Activated CD4-positive, alpha-beta T cell treated with anti-CD3 and anti-CD28 coated beads, Interleukin-2, Interleukin-6, amounts not matched to agents 100 ng/mL and 50 ng/mL, durations not matched to agents 16 hours and 8 hours (primary cell): ENCODE results near the gene MAP2K5.

Experiments used
- DNase-seq: peaks from one replicate; pipeline ENCODE4 v3.0.0-alpha.2; 2020

MAP2K5 gene

GRCh38 chr15:67809866-67810265 lies 267.4 kb downstream of the MAP2K5 start:
- no peak for DNase-seq

DNA sequence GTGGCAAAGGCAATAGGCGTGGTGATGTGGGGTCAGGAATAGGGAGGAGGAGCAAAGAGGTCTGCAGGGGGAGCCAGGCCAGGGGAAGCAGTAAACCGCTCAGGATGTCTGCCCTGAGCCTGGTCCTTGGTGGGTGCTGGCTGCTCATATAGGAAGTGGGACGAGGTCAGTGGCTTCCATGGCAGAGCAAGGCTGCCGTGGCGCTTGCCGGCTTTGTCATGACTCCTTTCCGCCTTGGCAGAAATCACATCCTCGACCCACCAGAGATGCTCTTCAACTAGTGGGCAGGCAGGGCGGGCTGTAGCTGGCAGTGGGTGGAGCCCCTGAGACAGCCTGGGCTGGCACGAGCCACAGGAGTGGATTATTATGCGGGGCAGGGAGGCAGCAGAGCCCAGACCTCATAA lies 269.7 kb downstream of the MAP2K5 start:
- no peak for DNase-seq

DNA sequence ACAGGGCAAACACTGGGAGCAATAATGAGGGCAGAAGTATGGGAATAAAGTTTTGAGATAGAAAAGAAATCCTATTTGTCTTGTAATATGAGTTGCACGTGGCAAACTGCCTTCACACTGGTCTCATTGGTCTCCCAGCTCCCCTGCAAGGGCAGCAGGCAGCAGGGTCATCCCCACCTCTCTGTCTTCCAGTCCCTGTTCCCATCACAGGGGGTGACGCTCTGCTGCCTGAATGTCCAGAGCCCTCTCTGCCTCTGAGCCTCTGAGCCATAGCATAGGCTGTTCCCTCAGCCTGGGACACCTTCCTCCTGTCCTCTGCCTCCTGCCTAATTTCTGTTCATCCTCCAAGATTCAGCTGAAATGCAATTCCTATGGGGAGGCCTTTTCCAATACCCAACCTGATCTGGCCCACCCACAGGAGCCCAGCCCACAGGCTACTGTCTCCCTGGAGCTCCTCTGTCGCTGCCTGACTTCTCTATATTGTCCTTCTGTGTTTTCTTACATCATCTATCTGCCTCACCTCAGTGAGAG lies 270.7 kb downstream of the MAP2K5 start:
- no peak for DNase-seq

GRCh38 chr15:67815036-67815592 lies 272.6 kb downstream of the MAP2K5 start:
- DNase-seq: no peak

DNA sequence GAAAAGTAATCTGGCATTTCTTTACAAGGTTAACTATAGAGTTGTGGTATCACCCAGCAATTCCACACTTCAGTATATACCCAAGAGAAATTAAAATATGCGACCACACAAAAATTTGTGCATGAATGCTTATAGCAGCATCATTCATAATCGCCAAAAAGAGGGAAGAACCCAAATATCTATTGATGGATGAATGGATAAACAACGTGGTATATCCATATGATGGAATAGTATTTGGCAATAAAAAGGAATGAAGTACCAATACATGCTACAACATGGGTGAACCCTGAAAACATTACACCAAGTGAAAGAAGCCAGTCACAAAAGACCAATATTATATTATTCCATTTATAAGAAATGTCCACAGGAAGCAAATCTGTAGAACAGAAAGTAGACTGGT lies 274.2 kb downstream of the MAP2K5 start:
- DNase-seq: no peak

DNA sequence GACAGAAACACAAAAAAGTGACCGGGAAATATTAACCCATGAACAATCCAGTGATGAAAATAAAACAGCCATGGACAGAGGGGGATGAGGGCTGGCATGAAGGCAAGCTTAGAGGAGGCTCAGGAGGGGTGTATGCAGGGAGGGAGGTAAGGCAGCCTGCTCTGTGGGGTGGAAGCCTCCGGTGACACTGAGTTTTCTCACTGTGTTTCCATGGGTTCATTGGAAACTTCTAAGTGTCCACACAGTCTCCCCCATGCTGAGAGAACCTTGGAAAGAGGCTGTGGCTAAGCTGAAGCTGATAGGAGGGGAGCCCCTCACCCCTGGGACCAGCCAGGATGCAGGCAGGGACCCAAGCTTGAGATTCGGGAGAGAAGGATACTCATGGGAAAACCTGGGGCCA lies 276.0 kb downstream of the MAP2K5 start:
- no peak for DNase-seq

GRCh38 chr15:67819636-67820035 lies 277.1 kb downstream of the MAP2K5 start:
- DNase-seq: no peak

DNA sequence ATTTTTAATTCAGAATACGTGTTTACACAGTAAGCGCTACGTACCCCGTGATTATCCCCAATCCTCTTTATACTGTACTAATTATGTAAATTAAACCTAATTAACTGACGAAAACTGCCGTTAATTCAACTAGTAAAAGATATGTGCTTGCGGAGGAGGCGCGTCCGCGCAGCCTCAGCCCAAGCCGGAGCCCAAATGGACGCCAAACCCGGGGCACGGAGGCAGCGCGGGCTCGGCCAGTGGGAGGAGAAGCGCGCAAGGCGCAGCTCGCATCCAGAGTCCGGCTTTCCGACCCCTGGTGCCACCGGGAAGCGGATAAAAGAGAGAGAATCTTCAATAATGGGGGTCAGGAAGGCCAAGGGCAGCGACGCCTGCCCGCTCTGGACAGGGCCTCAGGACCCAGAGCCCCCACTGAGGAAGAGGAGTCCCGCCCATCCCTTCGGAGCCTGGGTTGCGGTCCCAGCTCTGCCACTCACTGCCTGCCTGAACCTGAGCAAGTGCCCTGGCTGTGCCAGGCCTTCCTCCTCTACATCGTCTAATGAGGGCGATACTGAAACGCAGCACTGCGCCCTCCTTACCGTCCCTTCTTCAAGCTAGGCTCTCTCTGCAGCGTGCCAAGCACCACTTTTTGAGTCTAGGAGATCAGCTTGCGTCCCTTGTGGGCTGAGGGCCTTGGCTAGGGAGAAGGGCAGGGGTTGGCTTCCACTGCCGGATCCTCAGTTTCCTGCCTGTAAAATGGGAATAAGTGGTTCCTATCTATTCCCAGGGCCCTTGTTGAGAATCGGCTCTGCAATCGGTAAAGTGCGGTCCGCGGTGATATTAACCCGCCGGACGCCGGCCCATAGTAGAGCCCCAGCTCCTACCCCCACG lies 277.9 kb downstream of the MAP2K5 start:
- no peak for DNase-seq

DNA sequence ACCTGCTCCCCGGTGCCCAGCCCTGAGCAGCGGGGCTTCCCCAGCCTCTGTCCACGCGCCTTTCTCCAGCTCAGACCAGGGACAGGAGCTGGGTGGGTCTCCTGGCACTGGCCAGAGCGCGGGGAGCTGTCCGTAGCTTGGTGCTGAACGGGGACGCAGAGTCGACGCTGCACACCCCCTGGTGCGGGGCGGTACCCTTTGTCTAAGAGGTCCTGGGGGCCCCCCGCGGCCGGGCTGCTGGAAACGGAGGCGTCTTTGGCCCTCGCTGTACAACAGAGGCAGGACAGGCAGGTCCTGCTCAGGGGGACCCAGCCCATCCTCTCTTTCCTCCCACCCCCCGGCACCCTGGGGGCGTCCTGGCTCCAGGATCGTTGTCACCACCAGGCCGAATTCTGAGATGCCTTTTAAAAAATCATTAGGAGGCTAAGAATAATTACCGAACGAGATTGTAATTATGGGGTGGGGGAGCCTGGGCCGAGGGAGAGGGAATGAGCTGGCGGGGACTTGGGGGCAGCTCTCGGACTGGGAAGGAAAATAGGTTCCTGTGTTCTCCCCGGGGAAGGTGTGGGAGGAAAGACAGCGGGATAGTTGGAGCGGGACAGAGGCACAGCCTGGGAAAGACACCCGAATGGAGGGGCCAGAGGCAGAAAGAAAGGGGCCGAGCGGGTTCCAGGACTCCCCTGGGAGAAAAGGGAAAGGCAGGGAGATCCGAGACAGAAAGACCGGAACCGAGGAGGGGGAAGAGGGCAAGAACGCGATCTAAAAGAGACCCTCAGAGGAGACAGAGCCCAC lies 278.7 kb downstream of the MAP2K5 start:
- no peak for DNase-seq

- DNase-seq: no peak
These were observed 279.4 kb downstream of the MAP2K5 start for GRCh38 chr15:67821784-67822440.

- no peak for DNase-seq
These were observed 280.2 kb downstream of the MAP2K5 start for GRCh38 chr15:67822537-67823313.

DNA sequence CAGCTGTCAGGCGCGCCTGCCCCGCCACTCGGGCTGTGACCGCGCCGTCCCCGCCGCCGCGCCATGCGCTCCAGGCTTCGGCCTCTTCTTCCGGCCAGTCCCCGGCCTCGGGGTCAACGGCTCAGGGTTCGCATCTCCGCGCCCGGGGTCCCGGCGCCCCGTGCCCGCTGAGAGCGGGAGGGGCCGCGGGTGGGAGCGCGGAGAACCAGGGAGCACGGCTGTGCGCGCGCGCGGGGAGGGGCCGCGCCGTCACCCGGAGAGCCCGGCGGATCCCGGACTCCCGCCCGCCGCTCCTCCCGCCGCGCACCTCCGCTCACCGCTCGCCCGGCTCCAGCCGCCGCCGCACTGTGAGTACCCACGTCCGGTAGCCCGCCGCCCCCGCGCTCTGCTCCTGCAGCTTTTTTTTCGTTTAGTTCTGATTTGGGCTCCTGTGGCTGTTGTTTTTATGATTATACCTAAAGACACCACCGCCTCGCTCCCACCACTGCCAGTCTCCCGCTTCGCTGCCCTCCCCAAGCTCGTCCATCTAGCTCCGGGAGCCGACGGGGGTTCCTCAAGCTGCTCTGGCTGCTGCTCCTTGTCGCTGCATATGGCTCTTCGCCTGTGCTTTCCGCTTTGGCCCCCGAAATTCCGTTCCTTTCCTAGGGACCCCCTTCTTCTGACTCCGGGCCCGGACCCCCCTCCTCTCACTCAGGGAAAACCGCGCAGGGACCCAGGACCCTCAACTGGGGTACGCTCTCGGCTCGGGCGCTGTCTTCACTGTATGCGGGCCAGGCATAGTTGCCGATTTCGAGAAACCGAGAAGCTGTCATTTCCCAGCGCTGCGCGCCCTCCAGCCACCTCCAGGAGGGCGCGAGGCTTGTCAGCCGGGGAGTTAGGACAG lies 281.1 kb downstream of the MAP2K5 start:
- no peak for DNase-seq

DNA sequence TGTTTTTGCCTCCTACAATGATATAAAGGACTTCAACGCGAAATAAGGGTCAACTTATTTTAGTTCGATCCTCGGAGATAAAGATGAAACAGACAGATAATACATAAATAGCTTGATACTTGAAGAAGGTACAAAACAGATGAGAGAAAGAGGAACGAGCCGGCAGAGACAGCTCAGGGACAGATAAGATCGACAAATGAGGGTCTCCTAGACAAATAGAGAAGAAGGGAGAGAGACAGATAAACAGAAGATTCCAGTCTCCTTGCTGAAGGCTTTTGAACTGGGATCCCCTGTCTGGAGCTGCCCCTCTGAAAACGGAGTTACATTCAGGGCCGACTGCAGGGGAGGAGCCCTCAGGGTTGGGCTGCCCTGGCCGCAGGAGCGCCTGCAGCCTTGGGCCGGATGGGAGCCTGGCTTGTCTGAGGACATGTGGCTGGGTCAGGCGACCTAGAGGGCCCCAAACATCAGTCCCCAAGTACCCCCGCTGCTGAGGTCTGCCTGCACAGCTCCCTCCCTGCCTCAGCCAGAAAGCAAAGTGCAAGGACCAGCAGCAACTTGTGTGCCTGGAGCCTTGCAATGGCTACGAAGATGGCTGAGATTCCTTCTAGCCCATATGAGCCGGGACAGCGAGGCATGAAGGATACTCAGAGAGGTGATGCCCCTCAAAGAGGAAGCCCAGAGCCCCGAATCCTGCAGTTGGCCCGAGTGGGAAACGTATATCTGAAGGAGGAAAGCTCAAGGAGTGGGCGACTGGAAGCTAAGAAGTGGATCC lies 281.9 kb downstream of the MAP2K5 start:
- DNase-seq: no peak

DNA sequence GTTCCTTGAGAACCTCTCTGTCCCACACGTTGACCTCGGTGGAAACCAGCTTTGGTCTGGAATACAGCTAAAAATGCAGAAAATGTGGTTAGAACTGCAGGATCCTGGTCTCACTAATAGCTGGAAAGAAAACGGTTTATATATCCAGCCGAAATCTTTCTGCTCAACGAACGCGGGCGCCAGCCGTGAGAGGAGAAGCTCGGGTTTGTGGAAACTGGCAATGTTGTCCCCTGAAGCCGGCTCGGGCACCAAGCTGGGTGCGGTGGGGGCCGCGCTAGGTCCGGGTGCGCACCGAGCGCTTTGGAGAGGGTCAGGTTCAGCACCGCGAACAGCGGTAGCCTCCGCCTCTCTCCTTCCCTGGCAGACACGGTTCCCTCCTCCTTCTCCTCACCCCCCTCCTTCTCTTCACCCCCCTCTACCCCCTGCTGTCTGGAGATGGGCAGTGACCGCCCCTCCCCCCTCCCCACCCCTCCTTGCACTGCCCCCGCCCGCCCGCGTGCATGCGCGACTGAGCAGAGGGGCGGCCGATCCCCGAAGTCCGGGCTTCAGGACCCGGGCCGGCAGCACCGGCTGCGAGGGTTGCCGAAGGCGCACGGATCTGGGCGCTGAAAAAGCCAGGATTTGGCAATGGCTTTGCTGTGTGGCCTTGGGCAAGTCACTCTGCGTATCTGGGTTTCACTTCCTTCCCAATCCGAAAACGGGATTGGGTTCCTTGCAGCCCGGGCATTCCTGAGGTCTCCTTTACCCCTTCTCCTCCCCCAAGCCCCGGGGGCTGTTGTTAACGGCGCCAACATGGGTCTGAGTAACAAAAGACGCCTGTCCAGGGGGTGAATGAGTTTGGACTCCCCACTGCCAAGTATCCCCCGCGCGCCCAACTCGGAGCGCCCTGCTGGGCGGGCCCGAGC lies 282.7 kb downstream of the MAP2K5 start, which contains the start of gene SKOR1:
Gene SKOR1, plus strand, starts transcription at position 534 of the 905 bp plus-strand sequence. Its CDS starts 94 bp downstream, at position 628.
- no peak for DNase-seq

DNA sequence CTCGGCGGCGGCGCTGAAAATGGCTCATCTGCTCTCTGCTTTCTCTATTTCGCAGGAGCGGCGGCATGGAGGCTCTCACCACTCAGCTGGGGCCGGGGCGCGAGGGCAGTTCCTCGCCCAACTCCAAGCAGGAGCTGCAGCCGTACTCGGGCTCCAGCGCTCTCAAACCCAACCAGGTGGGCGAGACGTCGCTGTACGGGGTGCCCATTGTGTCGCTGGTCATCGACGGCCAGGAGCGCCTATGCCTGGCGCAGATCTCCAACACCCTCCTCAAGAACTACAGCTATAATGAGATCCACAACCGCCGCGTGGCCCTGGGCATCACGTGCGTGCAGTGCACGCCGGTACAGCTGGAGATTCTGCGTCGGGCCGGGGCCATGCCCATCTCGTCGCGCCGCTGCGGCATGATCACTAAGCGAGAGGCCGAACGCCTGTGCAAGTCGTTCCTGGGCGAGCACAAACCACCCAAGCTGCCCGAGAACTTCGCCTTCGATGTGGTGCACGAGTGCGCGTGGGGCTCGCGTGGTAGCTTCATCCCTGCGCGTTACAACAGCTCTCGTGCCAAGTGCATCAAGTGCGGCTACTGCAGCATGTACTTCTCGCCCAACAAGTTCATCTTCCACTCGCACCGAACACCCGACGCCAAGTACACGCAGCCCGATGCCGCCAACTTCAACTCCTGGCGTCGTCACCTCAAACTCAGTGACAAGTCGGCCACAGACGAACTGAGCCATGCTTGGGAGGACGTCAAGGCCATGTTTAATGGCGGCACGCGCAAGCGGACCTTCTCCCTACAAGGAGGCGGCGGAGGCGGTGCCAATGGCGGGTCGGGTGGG lies 283.6 kb downstream of the MAP2K5 start:
- DNase-seq: no peak

- no peak for DNase-seq
These were observed 284.4 kb downstream of the MAP2K5 start for GRCh38 chr15:67826717-67827561.
